CD14-positive monocyte (primary cell): ENCODE data around the gene EBI3. TPM values are rescaled to one million over a fixed set of nuclear protein-coding genes. Genes with fewer than 3 reads are reported as not detected.
"Not testable (repeated sequence)": the region's sequence is repeated elsewhere in the genome, so short reads cannot be mapped to it uniquely, and the experiment has no call there.

Source experiments
- DNase-seq, 3 donors: peaks; one replicate each; pipeline ENCODE4 v3.0.0-alpha.2; 2011 to 2022
- H2AFZ ChIP-seq: 2 replicates; pipeline ENCODE4 v1.6.0; 2012; ENCODE audit warnings: mild to moderate bottlenecking, low read depth, low read length, inconsistent platforms; ENCODE audit not compliant: insufficient read depth, poor library complexity, severe bottlenecking
- H3K27ac ChIP-seq, 2 donors: 1 replicate in 1 of 2; 2 replicates in 1 of 2; pipeline ENCODE4 v1.5.1; 2012 to 2013; ENCODE audit warnings: low read length in 2 of 2, control low read depth in 1 of 2, inconsistent platforms in 1 of 2, low read depth in 1 of 2, mild to moderate bottlenecking in 1 of 2
- H3K27me3 ChIP-seq, 2 donors: one replicate each; pipeline versions ENCODE4 v1.6.0 to v1.6.1; 2011 to 2013; ENCODE audit warnings: low read length in 2 of 2; ENCODE audit not compliant: control insufficient read depth in 2 of 2, insufficient read depth in 2 of 2
- H3K36me3 ChIP-seq, 2 donors: replicated peaks in 1 of 2; 1 replicate in 1 of 2; 2 replicates in 1 of 2; pipeline versions ENCODE4 v1.5.1 to v1.6.1; 2012 to 2013; ENCODE audit warnings: low read length in 2 of 2, control low read depth in 1 of 2, inconsistent platforms in 1 of 2, mild to moderate bottlenecking in 1 of 2; ENCODE audit not compliant: insufficient read depth in 2 of 2, control insufficient read depth in 1 of 2
- H3K4me1 ChIP-seq, 2 donors: 1 replicate in 1 of 2; 2 replicates in 1 of 2; pipeline versions ENCODE4 v1.5.1 to v1.6.1; 2012 to 2013; ENCODE audit warnings: low read length in 2 of 2, control low read depth in 1 of 2, inconsistent platforms in 1 of 2, mild to moderate bottlenecking in 1 of 2, moderate library complexity in 1 of 2; ENCODE audit not compliant: insufficient read depth in 2 of 2, control insufficient read depth in 1 of 2
- H3K4me2 ChIP-seq: replicated peaks from 2 replicates; pipeline ENCODE3; 2012; ENCODE audit warnings: low read length, moderate library complexity, mild to moderate bottlenecking; ENCODE audit not compliant: poor library complexity, severe bottlenecking; ENCODE audit errors: extremely low read depth
- H3K4me3 ChIP-seq, 3 experiments: fragments of 200-600 bp in 1 of 3; sonication (generic) in 1 of 3; replicated peaks in 1 of 3; 1 replicate in 2 of 3; 2 replicates in 1 of 3; pipeline ENCODE4 v1.5.1; 2011 to 2013; ENCODE audit warnings: low read length in 3 of 3, mild to moderate bottlenecking in 3 of 3, control low read depth in 2 of 3, low read depth in 2 of 3, inconsistent platforms in 1 of 3, moderate library complexity in 1 of 3
- H3K79me2 ChIP-seq: 2 replicates; pipeline ENCODE4 v1.6.0; 2012; ENCODE audit warnings: mild to moderate bottlenecking, control low read depth, inconsistent platforms, low read length, moderate library complexity; ENCODE audit not compliant: insufficient read depth
- H3K9ac ChIP-seq: 2 replicates; pipeline ENCODE4 v1.6.0; 2017; ENCODE audit warnings: low read length, mild to moderate bottlenecking; ENCODE audit not compliant: insufficient read depth, poor library complexity, severe bottlenecking
- H3K9me3 ChIP-seq, 2 donors: replicated peaks in 1 of 2; 1 replicate in 1 of 2; 2 replicates in 1 of 2; pipeline versions ENCODE4 v1.5.1 to v1.6.1; 2012 to 2013; ENCODE audit warnings: low read length in 2 of 2, control low read depth in 1 of 2; ENCODE audit not compliant: control insufficient read depth in 1 of 2, insufficient read depth in 1 of 2
- H4K20me1 ChIP-seq: 2 replicates; pipeline ENCODE4 v1.6.0; 2012; ENCODE audit warnings: mild to moderate bottlenecking, low read length, control low read depth, moderate library complexity; ENCODE audit not compliant: insufficient read depth
- H3K27ac Mint-ChIP-seq, 7 donors: one replicate each; pipeline ENCODE4 v1.8.0; 2020; ENCODE audit warnings: mild to moderate bottlenecking in 7 of 7, mixed read lengths in 7 of 7, moderate library complexity in 6 of 7, inconsistent platforms in 2 of 7
- H3K27me3 Mint-ChIP-seq, 3 donors: one replicate each; pipeline ENCODE4 v1.8.0; 2021 to 2022; ENCODE audit warnings: low read depth in 3 of 3, mild to moderate bottlenecking in 3 of 3, mixed read lengths in 3 of 3, moderate library complexity in 3 of 3, inconsistent platforms in 1 of 3
- H3K36me3 Mint-ChIP-seq, 2 donors: one replicate each; pipeline ENCODE4 v1.8.0; 2020; ENCODE audit warnings: mixed read lengths in 2 of 2, inconsistent platforms in 1 of 2, mild to moderate bottlenecking in 1 of 2
- H3K4me1 Mint-ChIP-seq: one replicate; pipeline ENCODE4 v1.8.0; 2020; ENCODE audit warnings: mild to moderate bottlenecking, mixed read lengths
- H3K4me3 Mint-ChIP-seq, 2 donors: one replicate each; pipeline ENCODE4 v1.8.0; 2020; ENCODE audit warnings: mild to moderate bottlenecking in 2 of 2, mixed read lengths in 2 of 2, moderate library complexity in 1 of 2
- H3K9me3 Mint-ChIP-seq, 7 donors: one replicate each; pipeline ENCODE4 v1.8.0; 2020 to 2022; ENCODE audit warnings: mixed read lengths in 7 of 7, mild to moderate bottlenecking in 6 of 7, moderate library complexity in 6 of 7, inconsistent platforms in 2 of 7
- CTCF ChIP-seq: fragments of 200-600 bp; IDR thresholded peaks from one replicate; pipeline ENCODE4 v1.8.0; 2022; ENCODE audit warnings: antibody characterized with exemption, mild to moderate bottlenecking
- WGBS: methylation state at CpG from one replicate; pipeline ENCODE4 v1.1.5; 2013; ENCODE audit warnings: missing lambda C conversion rate; ENCODE audit not compliant: insufficient coverage; 5-methylcytosine and 5-hydroxymethylcytosine counted together
- intact Hi-C, 2 donors: fragments of 100-400 bp; cut with micrococcal nuclease; formaldehyde crosslinking; loops; one replicate each; pipeline versions ENCODE4 v1.15.0 to v1.15.1; 2023
- polyA plus RNA-seq, 3 donors: library from polyadenylated mRNA; depleted of rRNA in 1 of 3; unstranded in 2 of 3; stranded (reverse) in 1 of 3; fragments of 300-500 nt in 2 of 3; fragments of >200 nt in 1 of 3; fragmentation: Illumina TruSeq in 2 of 3; gene quantifications; 1 replicate in 2 of 3; 2 replicates in 1 of 3; pipeline ENCODE4 v1.2.3, GENCODE V29; 2012 to 2021

The EBI3 gene
- polyA plus RNA-seq, 3 donors = 0.14 to 0.40 TPM; not detected in 1

- Mint-ChIP-seq H3K4me1 (no peaks in the 10 kb centered on the region), H3K4me3 (no peak overlapping the region), H3K27me3 (peaks cover 7 to 12% (median 9%) of the 10 kb centered on the region in 3 donors), H3K27ac (no peak overlapping the region), H3K36me3 (peaks cover 21 to 39% of the 10 kb centered on the region in 2 donors), H3K9me3 (peaks cover 0 to 8% (median 2%) of the 10 kb centered on the region in 7 donors)
- no peaks in the 10 kb centered on the region for H3K4me1 ChIP-seq
- no peaks in the 10 kb centered on the region for H4K20me1 ChIP-seq
- H3K4me3 ChIP-seq = no peak overlapping the region
- 100% methylated on average over 2 of the region's 10 CpGs for whole genome bisulfite sequencing
- DNase-seq = no peak
- no peaks in the 10 kb centered on the region for H3K9me3 ChIP-seq
- H3K27ac ChIP-seq = no peak overlapping the region
- peaks cover 25 to 34% of the 10 kb centered on the region in 2 donors for H3K36me3 ChIP-seq
- peaks cover under 1 to 7% of the 10 kb centered on the region in 2 donors for H3K27me3 ChIP-seq
- H3K9ac ChIP-seq = no peak overlapping the region
- no peak for TF ChIP-seq CTCF
- H3K4me2 ChIP-seq = no peak overlapping the region
- no peak overlapping the region for H2AFZ ChIP-seq
- intact Hi-C loops = no loop called here
- H3K79me2 ChIP-seq = no peaks in the 10 kb centered on the region
These were observed 43.6 kb downstream of the EBI3 start for GRCh38 chr19:4272894-4273293.

- H3K27ac Mint-ChIP-seq, H2AFZ ChIP-seq, DNase-seq, H3K4me3 ChIP-seq, H3K79me2 ChIP-seq, intact Hi-C loops, H3K4me3 Mint-ChIP-seq, H3K9me3 ChIP-seq, H3K4me1 Mint-ChIP-seq, H3K27ac ChIP-seq, H3K4me1 ChIP-seq, H4K20me1 ChIP-seq, H3K4me2 ChIP-seq, H3K9ac ChIP-seq: not testable (repeated sequence)
- Mint-ChIP-seq H3K27me3 (peaks cover 16 to 26% (median 21%) of the 10 kb centered on the region in 3 donors), H3K36me3 (peaks cover 9 to 24% of the 10 kb centered on the region in 2 donors), H3K9me3 (peaks cover 0 to 11% (median 3%) of the 10 kb centered on the region in 7 donors)
- peaks cover 9 to 18% of the 10 kb centered on the region in 2 donors for H3K27me3 ChIP-seq
- H3K36me3 ChIP-seq = peaks cover 12 to 20% of the 10 kb centered on the region in 2 donors
- 71% methylated on average over 6 of the region's 6 CpGs for WGBS
These were observed 45.0 kb downstream of the EBI3 start for GRCh38 chr19:4274321-4274686.
